Fibroblast of the aortic adventitia (primary cell): Measurements from ENCODE around the gene KRT3. TPM values are rescaled to one million over a fixed set of nuclear protein-coding genes. Genes with fewer than 3 reads are reported as not detected.

Experiments
- DNase-seq: peaks from one replicate; pipeline ENCODE4 v3.0.0-alpha.2; 2010; ENCODE audit warnings: low read depth
- H3K4me3 ChIP-seq: 2 replicates; pipeline ENCODE4 v1.5.1; 2011; ENCODE audit warnings: low read depth, mild to moderate bottlenecking, control low read depth, low read length, moderate library complexity
- total RNA-seq: library from RNA; depleted of rRNA; stranded (reverse); fragments of >200 nt; gene quantifications from 2 replicates; pipeline ENCODE4 v1.2.3, GENCODE V29; 2012; ENCODE audit warnings: low replicate concordance
- TF ChIP-seq, protein P1 (sequence below): IDR thresholded peaks from 2 replicates; pipeline ENCODE4 v1.5.1; 2011; ENCODE audit warnings: mild to moderate bottlenecking, low read length, control low read depth, inconsistent platforms; ENCODE audit not compliant: insufficient read depth

The KRT3 gene
- total RNA-seq, 1 donor, result not detected

DNA sequence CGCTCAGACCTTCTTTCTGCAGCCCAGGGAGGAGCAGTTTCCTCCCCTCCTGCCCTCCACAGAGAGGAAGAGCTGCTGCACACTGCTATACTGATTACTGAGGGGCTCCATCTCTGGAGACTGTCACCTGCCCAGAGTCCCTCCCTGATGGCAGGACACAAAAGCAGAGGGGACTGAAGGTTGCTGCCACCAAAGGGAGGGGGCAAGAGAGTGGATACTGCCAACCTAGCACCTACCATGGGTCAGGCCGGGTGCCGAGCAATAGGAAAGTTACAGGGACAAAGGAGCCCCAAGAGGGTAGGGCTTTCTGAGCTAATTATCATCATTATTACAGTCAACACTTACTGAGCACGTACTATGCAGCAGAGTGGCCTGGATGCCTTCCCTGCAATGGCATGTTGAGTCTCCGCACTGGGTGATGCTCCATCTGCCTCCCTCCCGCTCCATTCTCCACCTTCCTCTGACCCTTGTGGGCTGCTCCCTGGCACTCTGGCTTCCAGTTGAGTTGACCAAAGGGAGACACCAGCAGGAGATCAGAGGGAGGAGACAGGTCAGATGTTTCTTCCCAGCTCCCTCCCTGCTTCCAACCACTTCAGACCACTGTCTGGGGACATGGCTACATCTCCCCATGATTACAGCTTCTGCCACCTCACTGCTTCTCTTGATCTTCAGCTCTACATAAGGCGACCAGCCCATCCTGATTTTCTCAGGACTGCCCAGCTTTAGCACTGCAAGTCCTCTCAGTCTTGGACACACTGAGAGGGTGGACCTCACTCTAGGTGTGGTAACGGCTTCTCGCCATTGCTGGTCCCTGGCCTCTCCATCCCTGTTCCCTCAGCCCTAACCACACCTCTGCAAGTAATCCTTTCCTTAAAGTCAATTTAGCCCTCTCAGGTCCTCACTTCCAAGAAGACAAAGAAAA is 40.8 kb upstream of the KRT3 start:
- no peak overlapping the region for H3K4me3 ChIP-seq
- DNase-seq, result no peak
- TF ChIP-seq, protein P1, sequence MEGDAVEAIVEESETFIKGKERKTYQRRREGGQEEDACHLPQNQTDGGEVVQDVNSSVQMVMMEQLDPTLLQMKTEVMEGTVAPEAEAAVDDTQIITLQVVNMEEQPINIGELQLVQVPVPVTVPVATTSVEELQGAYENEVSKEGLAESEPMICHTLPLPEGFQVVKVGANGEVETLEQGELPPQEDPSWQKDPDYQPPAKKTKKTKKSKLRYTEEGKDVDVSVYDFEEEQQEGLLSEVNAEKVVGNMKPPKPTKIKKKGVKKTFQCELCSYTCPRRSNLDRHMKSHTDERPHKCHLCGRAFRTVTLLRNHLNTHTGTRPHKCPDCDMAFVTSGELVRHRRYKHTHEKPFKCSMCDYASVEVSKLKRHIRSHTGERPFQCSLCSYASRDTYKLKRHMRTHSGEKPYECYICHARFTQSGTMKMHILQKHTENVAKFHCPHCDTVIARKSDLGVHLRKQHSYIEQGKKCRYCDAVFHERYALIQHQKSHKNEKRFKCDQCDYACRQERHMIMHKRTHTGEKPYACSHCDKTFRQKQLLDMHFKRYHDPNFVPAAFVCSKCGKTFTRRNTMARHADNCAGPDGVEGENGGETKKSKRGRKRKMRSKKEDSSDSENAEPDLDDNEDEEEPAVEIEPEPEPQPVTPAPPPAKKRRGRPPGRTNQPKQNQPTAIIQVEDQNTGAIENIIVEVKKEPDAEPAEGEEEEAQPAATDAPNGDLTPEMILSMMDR, result no peak

DNA sequence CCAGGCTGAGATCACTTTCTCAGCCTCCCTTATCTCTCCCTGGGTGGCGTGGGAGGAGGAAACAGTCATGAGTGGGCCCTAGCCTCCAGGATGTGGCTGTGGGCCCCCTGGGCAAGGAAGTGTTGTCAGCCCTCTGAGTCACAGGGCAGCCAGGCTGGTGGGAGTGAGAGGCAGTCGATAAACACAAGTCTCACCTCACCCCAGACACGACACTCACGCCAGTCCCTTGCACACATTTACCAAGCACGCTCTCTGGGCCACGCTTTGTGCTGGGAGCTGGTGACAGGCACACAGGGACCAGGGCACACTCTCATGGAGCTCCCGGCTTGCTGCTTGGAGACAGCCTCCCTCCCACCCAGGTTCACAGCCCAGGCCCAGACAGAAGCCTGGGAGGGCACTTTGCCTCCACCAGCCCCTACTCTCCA is 40.1 kb upstream of the KRT3 start:
- no peak overlapping the region for H3K4me3 ChIP-seq
- TF ChIP-seq, protein P1, result no peak
- peak; percentile 60 for DNase-seq

DNA sequence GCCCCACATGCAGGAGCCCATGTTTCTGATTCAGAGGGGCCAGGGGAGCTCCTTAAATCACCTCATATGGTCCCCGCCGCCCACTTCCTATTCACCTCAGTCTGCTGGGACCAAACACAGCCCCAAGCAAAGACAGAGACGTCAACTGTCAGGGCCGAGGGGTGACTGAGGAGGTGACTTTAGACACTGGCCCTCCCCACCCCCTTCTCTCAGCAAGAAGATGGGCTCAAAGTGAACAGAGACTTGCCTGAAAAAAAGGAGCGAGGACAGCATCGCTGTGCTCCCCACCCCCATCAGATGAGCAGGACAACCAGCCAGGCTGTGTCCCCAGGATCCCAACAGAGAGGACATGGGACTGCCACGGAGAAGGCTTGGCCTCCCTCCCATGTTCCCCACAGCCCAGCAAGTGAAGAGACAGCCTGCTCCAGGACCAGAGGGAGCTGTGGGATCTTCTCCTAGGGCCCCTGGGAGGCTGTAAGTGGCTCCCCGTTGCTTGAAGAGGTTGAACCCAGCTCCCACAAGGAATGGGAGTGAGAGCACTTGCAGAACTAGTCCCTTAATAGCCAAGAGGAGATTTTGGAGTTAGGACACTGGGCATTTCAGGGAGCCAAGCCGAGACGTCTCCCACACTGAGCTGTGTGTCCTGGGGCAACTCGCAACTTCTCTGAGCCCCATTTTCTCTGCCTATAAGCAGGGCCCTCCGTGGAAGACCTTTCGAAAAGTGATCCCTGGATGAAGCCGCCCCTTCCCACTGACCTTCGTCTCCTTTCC is 39.5 kb upstream of the KRT3 start:
- H3K4me3 ChIP-seq, result no peak overlapping the region
- DNase-seq, result no peak
- TF ChIP-seq, protein P1, result no peak

DNA sequence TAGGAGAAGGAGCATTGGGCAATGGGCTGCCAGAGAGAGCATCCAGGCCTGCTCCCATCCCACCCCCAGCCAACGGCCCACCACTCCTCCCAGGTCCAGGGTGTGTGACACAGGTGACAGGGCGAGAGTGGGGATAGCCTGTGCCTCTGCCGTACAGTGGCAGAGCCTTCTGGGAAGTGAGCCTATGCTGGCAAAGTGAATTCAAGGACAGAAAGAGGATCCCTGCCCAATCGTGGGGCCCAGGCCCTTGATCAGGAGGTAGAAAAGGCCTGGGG is 38.7 kb upstream of the KRT3 start:
- no peak for DNase-seq
- H3K4me3 ChIP-seq, result no peak overlapping the region
- TF ChIP-seq, protein P1, result no peak

DNA sequence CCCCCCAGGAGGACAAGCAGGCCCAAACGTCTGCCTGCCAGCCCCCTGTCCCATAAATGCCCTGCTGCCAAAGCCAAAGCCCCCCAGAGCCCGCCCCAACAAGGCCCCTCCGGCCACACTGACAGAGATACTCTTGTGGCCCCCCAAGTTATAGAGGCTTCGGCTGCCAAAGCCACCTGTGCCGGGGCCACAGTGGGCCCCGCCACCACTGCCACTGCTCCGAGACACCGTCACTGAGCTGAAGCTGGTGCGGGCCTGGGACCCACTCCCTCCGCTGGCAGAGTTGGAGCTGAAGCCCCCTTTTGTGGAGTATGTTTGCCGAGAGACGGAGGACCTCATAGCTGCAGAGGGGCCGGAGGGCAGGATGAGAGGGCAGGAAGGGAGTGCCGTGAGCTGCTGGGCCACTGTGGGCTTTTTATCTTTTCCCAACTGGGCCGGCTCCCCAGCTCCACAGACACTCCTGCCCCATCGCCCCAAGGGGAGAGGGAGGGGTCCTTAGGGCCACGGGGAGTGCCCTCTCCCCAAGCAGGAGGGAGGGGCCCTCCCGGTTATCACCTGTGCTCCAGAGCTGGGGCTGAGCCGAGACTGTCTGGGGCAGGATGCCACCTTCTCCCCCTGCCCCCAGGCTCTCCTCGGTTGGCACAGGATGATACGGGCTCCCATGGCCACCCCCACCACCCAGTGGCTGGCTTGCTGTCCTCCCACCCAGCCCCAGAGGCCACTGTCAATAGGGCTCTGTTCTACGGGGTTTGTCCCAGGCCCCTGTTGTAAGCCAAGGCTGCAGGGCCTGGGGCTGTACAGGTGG is 38.2 kb upstream of the KRT3 start, which contains the start of gene KRT79:
KRT79 (minus strand) TSS at position 390 of the 805 bp plus-strand sequence; CDS start at position 339, 51 bp downstream.
- TF ChIP-seq, protein P1, result no peak
- H3K4me3 ChIP-seq, result no peak within 1 kb of the TSS
- DNase-seq, result no peak
